GM12872 (cell line): Measurements from ENCODE around the gene MIR17HG.
A peak's percentile ranks its signal among the peaks of the same experiment; 100 is the strongest.

Experiments
- TF ChIP-seq, protein P1 (sequence below): IDR thresholded peaks from 3 replicates; pipeline ENCODE4 v1.5.1; 2011; ENCODE audit warnings: low read depth, mild to moderate bottlenecking, low read length, moderate library complexity; ENCODE audit not compliant: insufficient read depth

The MIR17HG gene

DNA sequence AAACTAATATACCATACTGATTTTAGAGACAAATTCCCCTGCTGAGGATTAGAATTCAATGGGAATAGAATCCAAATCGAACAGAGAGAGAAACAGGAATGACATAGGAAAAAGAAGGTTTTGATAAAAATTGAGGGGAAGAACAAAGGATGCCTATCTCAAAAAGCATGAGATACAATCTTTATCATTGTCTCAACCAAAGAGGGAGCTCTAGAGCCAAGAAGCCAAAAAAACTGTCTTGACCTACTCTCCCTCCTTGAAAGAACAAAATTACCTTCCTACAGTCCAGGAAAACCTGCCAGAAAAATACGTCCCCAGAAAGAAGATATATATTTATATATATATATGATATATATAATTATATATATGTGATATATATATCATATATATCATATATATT lies 39.2 kb upstream of the MIR17HG start:
- TF ChIP-seq, protein P1, sequence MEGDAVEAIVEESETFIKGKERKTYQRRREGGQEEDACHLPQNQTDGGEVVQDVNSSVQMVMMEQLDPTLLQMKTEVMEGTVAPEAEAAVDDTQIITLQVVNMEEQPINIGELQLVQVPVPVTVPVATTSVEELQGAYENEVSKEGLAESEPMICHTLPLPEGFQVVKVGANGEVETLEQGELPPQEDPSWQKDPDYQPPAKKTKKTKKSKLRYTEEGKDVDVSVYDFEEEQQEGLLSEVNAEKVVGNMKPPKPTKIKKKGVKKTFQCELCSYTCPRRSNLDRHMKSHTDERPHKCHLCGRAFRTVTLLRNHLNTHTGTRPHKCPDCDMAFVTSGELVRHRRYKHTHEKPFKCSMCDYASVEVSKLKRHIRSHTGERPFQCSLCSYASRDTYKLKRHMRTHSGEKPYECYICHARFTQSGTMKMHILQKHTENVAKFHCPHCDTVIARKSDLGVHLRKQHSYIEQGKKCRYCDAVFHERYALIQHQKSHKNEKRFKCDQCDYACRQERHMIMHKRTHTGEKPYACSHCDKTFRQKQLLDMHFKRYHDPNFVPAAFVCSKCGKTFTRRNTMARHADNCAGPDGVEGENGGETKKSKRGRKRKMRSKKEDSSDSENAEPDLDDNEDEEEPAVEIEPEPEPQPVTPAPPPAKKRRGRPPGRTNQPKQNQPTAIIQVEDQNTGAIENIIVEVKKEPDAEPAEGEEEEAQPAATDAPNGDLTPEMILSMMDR: peak; percentile 57

DNA sequence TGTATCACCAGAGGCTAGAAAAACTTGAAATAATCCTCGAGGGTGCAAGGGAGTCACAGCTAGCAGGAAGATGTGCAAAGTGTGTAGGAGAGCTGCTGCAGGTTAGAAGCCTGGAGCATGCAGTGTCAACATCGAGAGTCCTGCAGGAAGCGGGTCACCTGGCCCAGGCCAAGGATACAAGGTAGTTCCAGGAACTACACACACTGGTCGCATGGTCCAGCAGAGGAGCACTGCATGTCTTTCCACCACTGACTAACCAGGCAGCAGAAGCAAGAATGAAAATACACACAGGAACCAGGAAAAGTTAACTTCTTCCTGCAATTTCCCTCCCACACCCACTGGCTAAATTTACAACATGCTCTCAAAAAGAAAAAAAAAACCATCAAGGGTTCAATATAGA lies 36.0 kb upstream of the MIR17HG start:
- TF ChIP-seq, protein P1: peak; percentile 30; the same call in 1 of the 3 replicates

DNA sequence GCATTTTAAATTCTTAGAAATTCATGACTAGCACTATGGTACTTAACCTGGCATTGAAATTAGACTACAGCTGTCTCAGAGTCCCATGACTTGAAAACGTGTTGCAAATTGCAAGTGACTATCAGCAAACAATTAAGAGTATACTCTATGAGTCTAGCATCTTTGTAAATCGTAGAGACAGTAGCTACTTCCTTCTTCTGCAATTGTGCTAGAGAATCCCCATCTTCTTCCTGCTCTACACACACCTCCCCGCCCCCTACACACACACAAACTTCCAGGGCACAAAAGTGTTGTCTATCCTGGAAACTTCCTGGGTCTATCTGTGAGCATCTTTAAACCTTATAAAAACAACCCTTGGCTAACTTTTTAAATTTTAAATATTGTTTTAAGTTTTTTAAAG lies 35.2 kb upstream of the MIR17HG start:
- TF ChIP-seq, protein P1: no peak

DNA sequence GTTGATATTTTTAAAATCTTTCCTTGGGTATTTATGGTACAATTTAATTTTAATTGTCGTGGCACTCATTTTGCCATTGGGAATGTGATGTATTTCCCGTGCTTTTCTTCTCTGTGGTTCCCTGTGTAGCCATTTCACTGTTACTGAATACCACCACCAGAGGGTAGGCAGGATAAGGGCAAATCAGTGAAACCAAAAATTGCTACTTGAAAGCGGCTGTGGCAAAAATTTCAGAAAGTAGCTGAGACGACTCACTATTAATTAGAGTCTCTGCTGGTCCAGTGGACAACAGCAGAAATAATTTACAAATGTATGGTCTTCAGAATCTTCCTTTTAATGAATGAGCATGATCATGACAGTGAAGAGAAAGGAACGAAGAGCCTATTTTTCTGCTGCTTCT lies 34.4 kb upstream of the MIR17HG start:
- TF ChIP-seq, protein P1: peak; percentile 68

DNA sequence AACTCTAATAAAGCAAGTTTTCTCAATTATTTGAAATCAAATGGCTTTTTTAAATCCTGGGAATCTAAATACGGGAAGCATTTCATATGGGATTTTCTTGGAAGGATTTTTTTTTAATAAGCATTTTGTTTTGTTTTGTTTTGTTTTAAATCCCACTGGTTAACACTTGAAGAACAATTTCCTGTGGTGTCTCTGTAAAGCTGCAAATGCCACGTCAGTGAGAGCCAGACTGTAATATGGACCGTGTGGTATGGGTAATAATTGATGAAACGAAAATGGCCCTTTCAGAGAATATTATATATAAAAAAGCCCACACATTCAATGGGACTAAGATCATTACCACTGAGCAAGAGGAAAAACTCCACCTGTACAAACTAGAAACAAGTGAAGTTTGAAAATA lies 33.9 kb upstream of the MIR17HG start:
- TF ChIP-seq, protein P1: no peak

DNA sequence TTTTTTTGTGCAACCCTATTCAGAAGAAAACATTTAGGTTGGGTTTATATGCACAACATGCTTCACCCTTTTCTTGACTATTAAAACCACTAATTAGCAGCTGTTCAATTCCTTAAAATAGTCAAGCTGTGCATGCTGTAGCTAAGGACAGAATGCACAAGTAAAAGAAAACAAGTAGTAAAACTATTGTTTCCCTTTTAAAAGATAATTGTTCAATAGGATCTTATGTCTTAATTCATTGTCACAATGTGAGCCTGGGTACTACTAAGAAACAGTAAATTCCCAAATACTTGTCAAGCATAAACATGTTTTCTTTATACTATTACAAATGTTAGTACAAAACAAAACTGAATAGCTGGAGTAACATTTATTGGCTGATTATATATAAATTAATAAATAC lies 32.6 kb upstream of the MIR17HG start:
- TF ChIP-seq, protein P1: no peak

DNA sequence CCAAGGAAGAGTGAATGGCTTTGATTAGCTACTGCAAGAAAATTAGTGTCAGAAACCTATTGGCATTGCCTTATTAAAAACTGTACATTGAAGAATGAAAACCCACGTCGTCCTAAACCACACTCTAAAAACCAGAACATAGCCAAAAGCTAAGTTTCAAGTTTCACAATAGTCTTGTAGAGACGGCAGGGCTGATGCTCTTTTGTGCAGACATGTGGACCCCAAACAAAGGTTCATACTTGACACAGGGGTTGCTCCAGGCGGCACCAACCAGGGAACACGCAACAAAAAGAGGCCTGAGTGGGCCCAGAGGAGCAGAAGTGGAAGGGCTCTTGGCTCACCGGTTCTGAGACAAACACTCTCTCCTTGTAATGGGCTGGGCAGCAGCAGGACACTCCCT lies 28.6 kb upstream of the MIR17HG start:
- TF ChIP-seq, protein P1: no peak

DNA sequence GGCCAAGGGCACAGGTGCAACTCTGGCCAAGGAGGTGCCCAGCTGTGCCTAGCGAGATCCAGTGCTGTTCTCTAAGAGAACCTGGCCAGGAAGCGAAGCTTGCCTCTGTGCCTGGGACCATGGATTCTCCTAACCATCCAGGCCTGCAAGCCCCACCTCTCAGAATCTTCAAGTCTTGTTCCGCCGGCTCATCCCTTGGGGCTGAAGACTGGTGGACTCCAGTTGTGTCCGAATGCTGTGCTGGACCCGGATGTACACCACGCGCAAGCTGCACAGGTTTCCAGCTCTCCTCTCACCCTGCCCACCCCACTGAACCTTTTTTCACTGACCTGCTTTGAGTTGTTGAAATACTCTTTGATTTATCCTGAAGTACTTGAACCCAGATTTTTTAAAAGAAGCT lies 27.5 kb upstream of the MIR17HG start:
- TF ChIP-seq, protein P1: no peak
